Measurements from ENCODE around the gene CDON.

Gene CDON

DNA sequence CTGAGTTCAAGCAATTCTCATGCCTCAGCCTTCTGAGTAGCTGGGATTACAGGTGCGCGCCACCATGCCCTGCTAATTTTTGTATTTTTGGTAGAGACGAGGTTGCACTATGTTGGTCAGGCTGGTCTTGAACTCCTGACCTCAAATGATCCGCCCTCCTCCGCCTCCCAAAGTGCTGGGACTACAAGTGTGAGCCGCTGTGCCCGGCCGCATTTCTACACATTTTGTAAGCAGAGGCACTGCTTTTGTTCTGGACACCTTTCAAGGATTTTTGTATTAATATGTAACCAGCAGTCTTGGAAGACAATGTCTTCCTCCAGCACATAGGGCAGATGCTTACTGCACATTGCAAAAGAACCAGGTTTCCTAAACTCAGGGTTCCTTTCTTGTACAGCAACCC is 128.2 kb downstream of the CDON start:
- Mint-ChIP-seq H3K27ac (peak overlapping the region in 2 of 3 experiments; percentile 91), H3K27me3 (ENCODE audit: low read depth) (peaks cover 12% of the 10 kb centered on the region), H3K36me3 (ENCODE audit: low read depth) (no peaks in the 10 kb centered on the region), H3K9me3 (no peaks in the 10 kb centered on the region), H3K4me3 (no peak overlapping the region), H3K4me1 (peaks cover 66% of the 10 kb centered on the region)
- TF ChIP-seq, protein P1, sequence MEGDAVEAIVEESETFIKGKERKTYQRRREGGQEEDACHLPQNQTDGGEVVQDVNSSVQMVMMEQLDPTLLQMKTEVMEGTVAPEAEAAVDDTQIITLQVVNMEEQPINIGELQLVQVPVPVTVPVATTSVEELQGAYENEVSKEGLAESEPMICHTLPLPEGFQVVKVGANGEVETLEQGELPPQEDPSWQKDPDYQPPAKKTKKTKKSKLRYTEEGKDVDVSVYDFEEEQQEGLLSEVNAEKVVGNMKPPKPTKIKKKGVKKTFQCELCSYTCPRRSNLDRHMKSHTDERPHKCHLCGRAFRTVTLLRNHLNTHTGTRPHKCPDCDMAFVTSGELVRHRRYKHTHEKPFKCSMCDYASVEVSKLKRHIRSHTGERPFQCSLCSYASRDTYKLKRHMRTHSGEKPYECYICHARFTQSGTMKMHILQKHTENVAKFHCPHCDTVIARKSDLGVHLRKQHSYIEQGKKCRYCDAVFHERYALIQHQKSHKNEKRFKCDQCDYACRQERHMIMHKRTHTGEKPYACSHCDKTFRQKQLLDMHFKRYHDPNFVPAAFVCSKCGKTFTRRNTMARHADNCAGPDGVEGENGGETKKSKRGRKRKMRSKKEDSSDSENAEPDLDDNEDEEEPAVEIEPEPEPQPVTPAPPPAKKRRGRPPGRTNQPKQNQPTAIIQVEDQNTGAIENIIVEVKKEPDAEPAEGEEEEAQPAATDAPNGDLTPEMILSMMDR (IDR thresholded peaks at IDR 0.05; ENCODE audit: unreplicated experiment in 3 of 3) = no peak

DNA sequence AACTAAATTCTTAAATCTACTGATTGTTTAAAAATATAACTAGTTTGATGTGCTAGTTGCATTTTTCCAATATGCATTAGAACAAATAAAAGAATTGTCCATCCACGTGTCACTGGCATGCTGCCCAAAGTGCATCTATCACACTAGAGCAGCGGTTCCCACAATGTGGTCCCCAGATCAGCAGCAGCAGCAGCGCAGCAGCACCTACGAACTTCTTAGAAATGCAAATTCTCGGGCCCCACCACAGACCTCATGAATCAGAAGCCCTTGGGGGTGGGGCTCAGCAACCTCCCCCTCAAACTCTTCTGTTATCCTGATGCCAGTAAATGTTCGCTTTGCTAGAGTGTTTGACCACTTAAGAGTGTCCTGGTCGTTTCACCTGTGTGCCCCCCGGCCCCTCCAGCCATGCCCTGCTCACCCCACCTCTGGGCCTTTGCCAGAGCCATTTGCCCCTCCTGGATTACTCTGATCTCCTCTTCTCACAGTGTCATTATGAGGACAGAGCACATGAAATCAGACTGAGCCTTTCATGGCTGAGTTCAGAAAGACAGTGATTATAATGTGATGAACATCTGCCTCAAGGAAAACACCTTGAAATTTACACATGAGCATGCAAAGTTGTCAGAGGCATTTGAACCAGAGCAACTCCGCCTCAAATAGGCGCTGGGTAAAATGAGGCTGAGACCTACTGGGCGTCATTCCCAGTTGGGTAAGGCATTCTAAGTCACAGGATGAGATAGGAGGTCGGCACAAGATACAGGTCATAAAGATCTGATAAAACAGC is 129.4 kb downstream of the CDON start:
- Mint-ChIP-seq H3K36me3 (ENCODE audit: low read depth) (no peaks in the 10 kb centered on the region), H3K27ac (peak overlapping the region; percentile 47 to 89 (median 88)), H3K4me3 (peak overlapping the region in 1 of 3 experiments; percentile 6), H3K9me3 (no peaks in the 10 kb centered on the region), H3K4me1 (peaks cover 56% of the 10 kb centered on the region), H3K27me3 (ENCODE audit: low read depth) (peaks cover 8% of the 10 kb centered on the region)
- TF ChIP-seq, protein P1 (IDR thresholded peaks at IDR 0.05; ENCODE audit: unreplicated experiment in 3 of 3) = no peak

DNA sequence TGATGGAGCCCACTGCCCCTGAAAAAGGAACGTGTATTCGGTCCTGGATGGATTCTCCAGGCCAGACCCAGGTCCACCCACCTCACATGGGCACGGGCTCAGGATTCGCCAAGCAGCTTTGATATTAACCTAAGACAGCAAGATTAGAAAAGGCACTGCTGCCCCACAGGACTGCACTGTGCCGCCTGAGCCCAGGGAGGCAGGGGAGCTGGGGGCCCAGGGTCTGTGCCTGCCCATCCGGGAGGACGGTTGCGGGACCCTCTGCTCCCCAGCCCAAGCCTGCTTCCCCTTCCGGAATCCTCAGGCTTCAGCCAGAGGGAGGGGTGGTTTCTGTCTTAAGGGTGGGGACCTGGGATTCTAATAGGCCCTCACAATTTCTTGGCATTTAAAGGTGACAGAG is 130.4 kb downstream of the CDON start:
- no peak overlapping the region for H3K4me3 Mint-ChIP-seq
- H3K9me3 Mint-ChIP-seq = no peaks in the 10 kb centered on the region
- no peaks in the 10 kb centered on the region for H3K36me3 Mint-ChIP-seq (ENCODE audit: low read depth)
- peak overlapping the region; percentile 70 to 96 (median 94) for H3K27ac Mint-ChIP-seq
- H3K27me3 Mint-ChIP-seq (ENCODE audit: low read depth) = peaks cover 8% of the 10 kb centered on the region
- H3K4me1 Mint-ChIP-seq = peaks cover 52% of the 10 kb centered on the region
- TF ChIP-seq, protein P1 (IDR thresholded peaks at IDR 0.05; ENCODE audit: unreplicated experiment in 3 of 3) = no peak

DNA sequence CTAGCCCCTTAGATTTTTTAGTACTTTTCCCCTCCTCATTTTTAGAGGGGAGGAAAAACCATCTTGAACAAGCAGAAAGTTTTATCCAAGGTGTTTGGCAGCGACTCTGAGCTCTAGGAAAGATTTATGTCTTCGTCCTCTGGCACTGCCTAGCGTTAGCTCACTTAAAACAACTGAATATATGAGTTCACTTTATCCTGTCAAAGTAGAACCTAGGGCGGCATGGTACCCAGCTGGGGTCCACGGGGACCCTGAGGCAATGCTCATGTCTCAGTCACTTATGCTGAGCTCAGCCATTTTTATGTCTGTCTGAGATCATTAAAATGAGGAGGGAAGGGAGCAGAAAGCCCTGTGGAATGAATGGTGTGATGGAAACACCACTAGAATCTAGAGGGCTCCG is 131.0 kb downstream of the CDON start:
- no peaks in the 10 kb centered on the region for H3K36me3 Mint-ChIP-seq (ENCODE audit: low read depth)
- H3K9me3 Mint-ChIP-seq = no peaks in the 10 kb centered on the region
- TF ChIP-seq, protein P1 (IDR thresholded peaks at IDR 0.05; ENCODE audit: unreplicated experiment in 3 of 3) = no peak
- peaks cover 8% of the 10 kb centered on the region for H3K27me3 Mint-ChIP-seq (ENCODE audit: low read depth)
- peaks cover 55% of the 10 kb centered on the region for H3K4me1 Mint-ChIP-seq
- H3K27ac Mint-ChIP-seq = peak overlapping the region; percentile 70 to 96 (median 94)
- no peak overlapping the region for H3K4me3 Mint-ChIP-seq

DNA sequence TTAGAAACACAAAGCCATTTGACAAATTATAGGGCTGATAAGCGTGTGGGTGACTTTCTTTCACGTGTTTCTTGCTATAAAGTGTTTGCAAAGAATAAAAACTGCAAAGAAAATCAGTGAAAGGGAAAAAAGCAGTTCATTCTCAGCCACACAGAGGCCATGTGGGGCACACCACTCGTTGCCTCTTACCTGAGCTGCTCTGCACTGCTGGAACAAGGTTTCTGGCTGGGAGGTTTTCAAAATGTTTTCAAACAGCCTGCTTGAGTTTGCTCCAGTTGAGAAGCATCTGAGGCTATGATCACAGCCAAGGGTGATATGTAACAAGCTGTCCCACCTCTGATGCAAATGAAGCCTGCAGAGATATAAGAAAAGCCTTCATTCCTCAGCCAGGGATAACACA is 131.6 kb downstream of the CDON start:
- Mint-ChIP-seq H3K36me3 (ENCODE audit: low read depth) (no peaks in the 10 kb centered on the region), H3K27ac (peak overlapping the region; percentile 70 to 96 (median 94)), H3K4me1 (peaks cover 53% of the 10 kb centered on the region), H3K27me3 (ENCODE audit: low read depth) (peaks cover 8% of the 10 kb centered on the region), H3K4me3 (peak overlapping the region in 1 of 3 experiments; percentile 21), H3K9me3 (no peaks in the 10 kb centered on the region)
- TF ChIP-seq, protein P1 (IDR thresholded peaks at IDR 0.05; ENCODE audit: unreplicated experiment in 3 of 3) = no peak

DNA sequence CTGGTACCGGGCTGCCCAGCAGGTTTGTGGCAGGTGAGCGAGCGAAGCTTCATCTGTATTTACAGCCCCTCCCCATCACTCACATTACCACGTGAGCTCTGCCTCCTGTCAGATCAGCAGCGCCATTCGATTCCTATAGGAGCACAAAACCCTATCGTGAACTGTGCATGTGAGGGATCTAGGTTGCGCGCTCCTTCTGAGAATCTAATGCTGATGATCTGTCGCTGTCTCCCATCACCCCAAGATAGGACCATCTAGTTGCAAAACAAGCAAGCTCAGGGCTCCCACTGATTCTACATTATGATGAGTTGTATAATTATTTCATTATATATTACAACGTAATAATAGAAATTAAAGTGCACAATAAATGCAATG is 132.6 kb downstream of the CDON start:
- H3K4me3 Mint-ChIP-seq = no peak overlapping the region
- H3K36me3 Mint-ChIP-seq (ENCODE audit: low read depth) = no peaks in the 10 kb centered on the region
- H3K27me3 Mint-ChIP-seq (ENCODE audit: low read depth) = peaks cover 8% of the 10 kb centered on the region
- no peaks in the 10 kb centered on the region for H3K9me3 Mint-ChIP-seq
- peak overlapping the region in 1 of 3 experiments; percentile 40 for H3K27ac Mint-ChIP-seq
- H3K4me1 Mint-ChIP-seq = peaks cover 53% of the 10 kb centered on the region
- TF ChIP-seq, protein P1 (IDR thresholded peaks at IDR 0.05; ENCODE audit: unreplicated experiment in 3 of 3) = no peak

All from nephron (organoid).